Measurements from ENCODE around the gene KSR1. TPM values are rescaled to one million over a fixed set of nuclear protein-coding genes. Genes with fewer than 3 reads are reported as not detected.

Gene KSR1
- total and polyA plus RNA-seq, 9 of the 15 experiments (the other 6 are each of a cell fraction or from before 2014, with no cell fraction given), result 1.4 to 51.7 (median 18.4) TPM

GRCh38 chr17:27518545-27519521, 62.6 kb downstream of the KSR1 start:
- DNase-seq (ENCODE audit: extremely low read depth in 1 of 4, low spot score in 3 of 4), result no peak
- BruUV-seq (replicated peaks), result no TSS peak
- Histone ChIP-seq H3K4me1 (replicated peaks in 1 of 2; ENCODE audit: control insufficient read depth in 2 of 2, insufficient read depth in 2 of 2, low read length in 2 of 2) (peaks cover 11 to 42% of the 10 kb centered on the region in 2 experiments), H3K9ac (ENCODE audit: insufficient read depth in 1 of 2, low read depth in 2 of 2, low read length in 2 of 2) (peak overlapping the region in 1 of 2 experiments; percentile 61; a peak in 1 of 4 replicates), H3K9me1 (ENCODE audit: control insufficient read depth, insufficient read depth, low read length) (no peaks in the 10 kb centered on the region), H4K20me1 (replicated peaks; ENCODE audit: control insufficient read depth, insufficient read depth, low read length) (peaks cover 6% of the 10 kb centered on the region; the same call in 1 of the 2 replicates), H3K27ac (ENCODE audit: extremely low read depth, low read depth, low read length) (no peak overlapping the region), H3K27me3 (ENCODE audit: control insufficient read depth in 2 of 2, insufficient read depth in 2 of 2, low read length in 2 of 2) (no peaks in the 10 kb centered on the region), H3K4me3 (no peak overlapping the region), H3K4me2 (ENCODE audit: insufficient read depth, low read length) (no peak overlapping the region), H3K79me2 (ENCODE audit: control insufficient read depth, insufficient read depth, low read length) (peaks cover 81% of the 10 kb centered on the region), H2AFZ (ENCODE audit: low read depth, low read length) (no peak overlapping the region), H3K9me3 (replicated peaks; ENCODE audit: control insufficient read depth, insufficient read depth, low read depth, low read length) (no peaks in the 10 kb centered on the region), H3K36me3 (ENCODE audit: control insufficient read depth, insufficient read depth, low read length) (no peaks in the 10 kb centered on the region)
- intact Hi-C loops (cut with micrococcal nuclease) (no loop called here), in situ Hi-C loops (cut with MboI) (no loop called here)
- ChIA-PET CTCF (ENCODE audit: low intra/inter-chr PET ratio) (no interaction called here), POLR2A (interaction anchor here (0.6 to 1.2 kb wide), 5 partner anchors 8 to 430 kb away, joined by 3 to 6 read pairs (median 3); no protein-coding TSS in a partner anchor)
- no peak; the same call in 2 of the 3 replicates for ATAC-seq
- FAIRE-seq, result no peak
- 74% methylated on average over 13 of the region's 13 CpGs for WGBS (ENCODE audit: insufficient coverage, low coverage, missing lambda C conversion rate)
- no peak for TF ChIP-seq ZBTB1 (CRISPR knock-in tag; IDR thresholded peaks at IDR 0.05; ENCODE audit: borderline replicate concordance, low read depth)
- no peak for TF ChIP-seq ZKSCAN1 (IDR thresholded peaks at IDR 0.05; ENCODE audit: low read depth, low read length)
- TF ChIP-seq CBX2 (IDR thresholded peaks at IDR 0.05; ENCODE audit: insufficient read depth, low read length, poor library complexity, severe bottlenecking), result no peak
- TF ChIP-seq GATAD2A (IDR thresholded peaks at IDR 0.05), result no peak
- TF ChIP-seq ARID3B (CRISPR knock-in tag; IDR thresholded peaks at IDR 0.05; ENCODE audit: borderline replicate concordance), result no peak
- TF ChIP-seq PRDM10 (IDR thresholded peaks at IDR 0.05; ENCODE audit: partially characterized antibody), result no peak
- no peak for TF ChIP-seq ZFP36 (IDR thresholded peaks at IDR 0.05; ENCODE audit: low read depth, low read length, partially characterized antibody)
- TF ChIP-seq RREB1 (CRISPR knock-in tag; IDR thresholded peaks at IDR 0.05), result no peak
- TF ChIP-seq PURB (CRISPR knock-in tag; IDR thresholded peaks at IDR 0.05; ENCODE audit: low read depth), result no peak
